K562 (cell line): ENCODE data around the gene C1orf174. TPM values are rescaled to one million over a fixed set of nuclear protein-coding genes. Genes with fewer than 3 reads are reported as not detected.

Source experiments
- ARID1B ChIP-seq: fragments of 450-650 bp; IDR thresholded peaks from 2 replicates; pipeline ENCODE4 v1.6.1; 2016; ENCODE audit warnings: antibody characterized with exemption, mild to moderate bottlenecking, inconsistent platforms
- CEBPG ChIP-seq, 3 experiments: fragments of 200-800 bp in 1 of 3; sonication (Bioruptor generic) in 1 of 3; sonication (generic) in 1 of 3; formaldehyde crosslinking in 1 of 3; IDR thresholded peaks in 2 of 3; conservative IDR thresholded peaks in 1 of 3; 2 replicates each; pipeline versions ENCODE4 v1.6.1 to v1.8.0; 2016 to 2022; ENCODE audit warnings: missing compliant biosample characterization in 2 of 3, missing genetic modification characterization in 2 of 3, mild to moderate bottlenecking in 1 of 3, missing genetic modification reagents in 1 of 3
- ETV5 ChIP-seq: sonication (generic); formaldehyde crosslinking; IDR thresholded peaks from 2 replicates; pipeline ENCODE4 v1.4.0; 2020; ENCODE audit warnings: low read depth, mild to moderate bottlenecking, missing genetic modification reagents
- KLF13 ChIP-seq: fragments of 450-650 bp; IDR thresholded peaks from 2 replicates; pipeline ENCODE4 v1.6.1; 2016; ENCODE audit warnings: missing genetic modification characterization, low read depth, mild to moderate bottlenecking, missing compliant biosample characterization, moderate library complexity, borderline replicate concordance
- LCOR ChIP-seq: sonication (generic); formaldehyde crosslinking; IDR thresholded peaks from 2 replicates; pipeline ENCODE4 v1.8.0; 2022; ENCODE audit warnings: mild to moderate bottlenecking, missing genetic modification reagents
- MAZ ChIP-seq, 2 experiments: fragments of 450-650 bp in 1 of 2; sonication (generic) in 1 of 2; formaldehyde crosslinking; IDR thresholded peaks in 1 of 2; conservative IDR thresholded peaks in 1 of 2; 2 replicates each; pipeline versions ENCODE4 v1.4.0 to v1.5.0; 2020; ENCODE audit warnings: mild to moderate bottlenecking in 1 of 2, missing genetic modification reagents in 1 of 2
- RFX1 ChIP-seq: fragments of 450-650 bp; IDR thresholded peaks from 2 replicates; pipeline ENCODE4 v1.6.1; 2016; ENCODE audit warnings: mild to moderate bottlenecking, moderate library complexity
- SMAD3 ChIP-seq: fragments of 450-650 bp; formaldehyde crosslinking; conservative IDR thresholded peaks from 2 replicates; pipeline ENCODE4 v1.4.0; 2020; ENCODE audit warnings: mild to moderate bottlenecking
- TAF1 ChIP-seq: IDR thresholded peaks from 2 replicates; pipeline ENCODE4 v1.6.1; 2011; ENCODE audit warnings: mild to moderate bottlenecking, low read length, moderate library complexity; ENCODE audit not compliant: insufficient read depth, control insufficient read depth, severe bottlenecking; ENCODE audit errors: extremely low read depth
- XRCC3 ChIP-seq: fragments of 450-650 bp; IDR thresholded peaks from 2 replicates; pipeline ENCODE4 v1.6.1; 2017; ENCODE audit warnings: mild to moderate bottlenecking, moderate library complexity
- ZFPM2 ChIP-seq: fragments of 250-450 bp; sonication (Bioruptor Pico); IDR thresholded peaks from 2 replicates; pipeline ENCODE4 v1.5.1; 2022; ENCODE audit warnings: mild to moderate bottlenecking
- ZNF263 ChIP-seq: sonication (generic); formaldehyde crosslinking; IDR thresholded peaks from 2 replicates; pipeline ENCODE4 v1.8.0; 2022; ENCODE audit warnings: mild to moderate bottlenecking, missing genetic modification reagents, borderline replicate concordance
- ZSCAN29 ChIP-seq: fragments of 450-650 bp; IDR thresholded peaks from 2 replicates; pipeline ENCODE4 v1.6.1; 2017
- polyA plus RNA-seq, 8 experiments: library from polyadenylated mRNA; depleted of rRNA in 4 of 8; stranded (reverse) in 5 of 8; unstranded in 3 of 8; fragments of >200 nt; fragmentation: Nextera tagmentation in 2 of 8; fragmentation: Illumina TruSeq in 1 of 8; extraction: Ambion mirVana in 2 of 8; extraction: Trizol in 1 of 8; gene quantifications; 2 replicates each; pipeline versions ENCODE4 v1.2.1 to v1.2.3, GENCODE V29; 2011 to 2014; ENCODE audit warnings: inconsistent platforms in 1 of 8, missing spikeins in 1 of 8
- total RNA-seq, 7 experiments: library from RNA; depleted of rRNA in 6 of 7; stranded (reverse); fragments of >200 nt in 6 of 7; fragmentation: Illumina TruSeq in 2 of 7; extraction: Trizol in 2 of 7; gene quantifications; 2 replicates each; pipeline versions ENCODE4 v1.2.1 to v1.2.3, GENCODE V29; 2011 to 2021; ENCODE audit warnings: low replicate concordance in 1 of 7
- TF ChIP-seq, protein P1 (sequence below): sonication (generic); formaldehyde crosslinking; IDR thresholded peaks from 2 replicates; pipeline ENCODE4 v1.8.1; 2023; ENCODE audit warnings: mild to moderate bottlenecking, missing genetic modification reagents
- TF ChIP-seq, protein P2 (sequence below), 2 experiments: fragments of 450-650 bp in 1 of 2; IDR thresholded peaks; 2 replicates each; pipeline ENCODE4 v1.6.1; 2011 to 2017; ENCODE audit warnings: low read depth in 2 of 2, antibody characterized with exemption in 1 of 2, borderline replicate concordance in 1 of 2, low read length in 1 of 2, mild to moderate bottlenecking in 1 of 2, mixed read lengths in 1 of 2; ENCODE audit not compliant: control insufficient read depth in 1 of 2
- TF ChIP-seq, protein P3 (sequence below), 3 experiments: IDR thresholded peaks in 2 of 3; conservative IDR thresholded peaks in 1 of 3; 2 replicates each; pipeline ENCODE4 v1.5.1; 2011 to 2012; ENCODE audit warnings: low read length in 3 of 3, mild to moderate bottlenecking in 3 of 3, control low read depth in 2 of 3, improper control_type of control experiment in 1 of 3, inconsistent platforms in 1 of 3, low read depth in 1 of 3, mixed read lengths in 1 of 3, moderate library complexity in 1 of 3; ENCODE audit not compliant: insufficient read depth in 2 of 3
- TF ChIP-seq, protein P4 (sequence below): fragments of 250-450 bp; sonication (Bioruptor Pico); IDR thresholded peaks from 2 replicates; pipeline ENCODE4 v1.4.0; 2020
- TF ChIP-seq, protein P5 (sequence below): sonication (generic); formaldehyde crosslinking; IDR thresholded peaks from 2 replicates; pipeline ENCODE4 v1.8.1; 2023; ENCODE audit warnings: mild to moderate bottlenecking, missing genetic modification reagents, moderate library complexity

The C1orf174 gene
- total and polyA plus RNA-seq, 9 of the 15 experiments (the other 6 are each of a cell fraction or from before 2014, with no cell fraction given) = 38.5 to 64.9 (median 45.4) TPM

DNA sequence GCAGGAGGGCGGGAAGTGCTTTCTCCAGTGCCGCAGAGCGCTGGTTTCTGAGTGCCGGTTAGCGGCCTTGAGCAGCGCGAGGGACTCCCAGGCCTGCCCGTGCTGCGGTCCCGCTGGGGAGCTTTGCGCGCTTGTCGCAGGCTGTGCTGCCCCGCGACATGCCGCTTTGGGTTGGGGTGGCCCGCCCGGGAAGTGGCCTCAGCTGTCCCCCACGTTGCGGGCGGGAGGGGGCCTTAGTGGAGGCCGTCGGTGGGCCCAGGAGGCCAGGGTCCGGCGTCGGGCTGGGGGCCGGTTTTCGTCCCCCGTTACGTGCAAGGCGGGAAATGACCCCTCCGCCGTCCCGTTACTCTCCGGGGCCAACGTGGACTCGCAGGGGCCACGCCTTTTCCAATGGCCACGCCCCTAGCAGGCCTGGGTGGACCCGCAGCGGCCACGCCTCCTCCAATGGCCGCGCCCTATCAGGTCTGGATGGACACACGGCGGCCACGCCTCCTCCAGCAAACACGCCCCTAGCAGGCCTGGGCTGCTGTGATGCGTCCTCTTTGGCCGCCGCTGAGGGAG, 977 bp upstream of the C1orf174 start (continued):
- TF ChIP-seq ETV5 (CRISPR knock-in tag) (peak; percentile 16; the same call in 1 of the 2 replicates), KLF13 (tag) (peak; percentile 56; the same call in 1 of the 2 replicates), ARID1B (no peak), LCOR (CRISPR knock-in tag) (peak; percentile 9; the same call in 1 of the 2 replicates), XRCC3 (no peak), TAF1 (no peak), MAZ (CRISPR knock-in tag; conservative IDR thresholded peaks at IDR 0.05 in 1 of 2, IDR thresholded peaks at IDR 0.05 in 1 of 2) (peak; percentile 75 to 90), CEBPG (CRISPR knock-in tag; IDR thresholded peaks at IDR 0.05) (no peak), CEBPG (tag; conservative IDR thresholded peaks at IDR 0.05 in 1 of 2, IDR thresholded peaks at IDR 0.05 in 1 of 2) (no peak), ZFPM2 (no peak), RFX1 (no peak), SMAD3 (CRISPR knock-in tag) (no peak), ZNF263 (CRISPR knock-in tag) (0 out of 2 replicates have a peak, but pooled peaks have one; percentile 53), ZSCAN29 (no peak)
- TF ChIP-seq, protein P1, sequence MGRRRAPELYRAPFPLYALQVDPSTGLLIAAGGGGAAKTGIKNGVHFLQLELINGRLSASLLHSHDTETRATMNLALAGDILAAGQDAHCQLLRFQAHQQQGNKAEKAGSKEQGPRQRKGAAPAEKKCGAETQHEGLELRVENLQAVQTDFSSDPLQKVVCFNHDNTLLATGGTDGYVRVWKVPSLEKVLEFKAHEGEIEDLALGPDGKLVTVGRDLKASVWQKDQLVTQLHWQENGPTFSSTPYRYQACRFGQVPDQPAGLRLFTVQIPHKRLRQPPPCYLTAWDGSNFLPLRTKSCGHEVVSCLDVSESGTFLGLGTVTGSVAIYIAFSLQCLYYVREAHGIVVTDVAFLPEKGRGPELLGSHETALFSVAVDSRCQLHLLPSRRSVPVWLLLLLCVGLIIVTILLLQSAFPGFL = no peak
- TF ChIP-seq, protein P2, sequence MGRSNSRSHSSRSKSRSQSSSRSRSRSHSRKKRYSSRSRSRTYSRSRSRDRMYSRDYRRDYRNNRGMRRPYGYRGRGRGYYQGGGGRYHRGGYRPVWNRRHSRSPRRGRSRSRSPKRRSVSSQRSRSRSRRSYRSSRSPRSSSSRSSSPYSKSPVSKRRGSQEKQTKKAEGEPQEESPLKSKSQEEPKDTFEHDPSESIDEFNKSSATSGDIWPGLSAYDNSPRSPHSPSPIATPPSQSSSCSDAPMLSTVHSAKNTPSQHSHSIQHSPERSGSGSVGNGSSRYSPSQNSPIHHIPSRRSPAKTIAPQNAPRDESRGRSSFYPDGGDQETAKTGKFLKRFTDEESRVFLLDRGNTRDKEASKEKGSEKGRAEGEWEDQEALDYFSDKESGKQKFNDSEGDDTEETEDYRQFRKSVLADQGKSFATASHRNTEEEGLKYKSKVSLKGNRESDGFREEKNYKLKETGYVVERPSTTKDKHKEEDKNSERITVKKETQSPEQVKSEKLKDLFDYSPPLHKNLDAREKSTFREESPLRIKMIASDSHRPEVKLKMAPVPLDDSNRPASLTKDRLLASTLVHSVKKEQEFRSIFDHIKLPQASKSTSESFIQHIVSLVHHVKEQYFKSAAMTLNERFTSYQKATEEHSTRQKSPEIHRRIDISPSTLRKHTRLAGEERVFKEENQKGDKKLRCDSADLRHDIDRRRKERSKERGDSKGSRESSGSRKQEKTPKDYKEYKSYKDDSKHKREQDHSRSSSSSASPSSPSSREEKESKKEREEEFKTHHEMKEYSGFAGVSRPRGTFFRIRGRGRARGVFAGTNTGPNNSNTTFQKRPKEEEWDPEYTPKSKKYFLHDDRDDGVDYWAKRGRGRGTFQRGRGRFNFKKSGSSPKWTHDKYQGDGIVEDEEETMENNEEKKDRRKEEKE (IDR thresholded peaks at IDR 0.05; ENCODE audit: borderline replicate concordance in 1 of 2, control insufficient read depth in 1 of 2, low read depth in 2 of 2, low read length in 1 of 2) = no peak
- TF ChIP-seq, protein P3, sequence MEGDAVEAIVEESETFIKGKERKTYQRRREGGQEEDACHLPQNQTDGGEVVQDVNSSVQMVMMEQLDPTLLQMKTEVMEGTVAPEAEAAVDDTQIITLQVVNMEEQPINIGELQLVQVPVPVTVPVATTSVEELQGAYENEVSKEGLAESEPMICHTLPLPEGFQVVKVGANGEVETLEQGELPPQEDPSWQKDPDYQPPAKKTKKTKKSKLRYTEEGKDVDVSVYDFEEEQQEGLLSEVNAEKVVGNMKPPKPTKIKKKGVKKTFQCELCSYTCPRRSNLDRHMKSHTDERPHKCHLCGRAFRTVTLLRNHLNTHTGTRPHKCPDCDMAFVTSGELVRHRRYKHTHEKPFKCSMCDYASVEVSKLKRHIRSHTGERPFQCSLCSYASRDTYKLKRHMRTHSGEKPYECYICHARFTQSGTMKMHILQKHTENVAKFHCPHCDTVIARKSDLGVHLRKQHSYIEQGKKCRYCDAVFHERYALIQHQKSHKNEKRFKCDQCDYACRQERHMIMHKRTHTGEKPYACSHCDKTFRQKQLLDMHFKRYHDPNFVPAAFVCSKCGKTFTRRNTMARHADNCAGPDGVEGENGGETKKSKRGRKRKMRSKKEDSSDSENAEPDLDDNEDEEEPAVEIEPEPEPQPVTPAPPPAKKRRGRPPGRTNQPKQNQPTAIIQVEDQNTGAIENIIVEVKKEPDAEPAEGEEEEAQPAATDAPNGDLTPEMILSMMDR (IDR thresholded peaks at IDR 0.05 in 2 of 3, conservative IDR thresholded peaks at IDR 0.05 in 1 of 3; ENCODE audit: insufficient read depth in 2 of 3, low read depth in 1 of 3, low read length in 3 of 3) = 0 out of 6 replicates have a peak, but pooled peaks of 2 of the 3 experiments have one; percentile 0 to 2
- TF ChIP-seq, protein P4, sequence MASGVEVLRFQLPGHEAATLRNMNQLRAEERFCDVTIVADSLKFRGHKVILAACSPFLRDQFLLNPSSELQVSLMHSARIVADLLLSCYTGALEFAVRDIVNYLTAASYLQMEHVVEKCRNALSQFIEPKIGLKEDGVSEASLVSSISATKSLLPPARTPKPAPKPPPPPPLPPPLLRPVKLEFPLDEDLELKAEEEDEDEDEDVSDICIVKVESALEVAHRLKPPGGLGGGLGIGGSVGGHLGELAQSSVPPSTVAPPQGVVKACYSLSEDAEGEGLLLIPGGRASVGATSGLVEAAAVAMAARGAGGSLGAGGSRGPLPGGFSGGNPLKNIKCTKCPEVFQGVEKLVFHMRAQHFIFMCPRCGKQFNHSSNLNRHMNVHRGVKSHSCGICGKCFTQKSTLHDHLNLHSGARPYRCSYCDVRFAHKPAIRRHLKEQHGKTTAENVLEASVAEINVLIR (CRISPR knock-in tag) = no peak
- TF ChIP-seq, protein P5, sequence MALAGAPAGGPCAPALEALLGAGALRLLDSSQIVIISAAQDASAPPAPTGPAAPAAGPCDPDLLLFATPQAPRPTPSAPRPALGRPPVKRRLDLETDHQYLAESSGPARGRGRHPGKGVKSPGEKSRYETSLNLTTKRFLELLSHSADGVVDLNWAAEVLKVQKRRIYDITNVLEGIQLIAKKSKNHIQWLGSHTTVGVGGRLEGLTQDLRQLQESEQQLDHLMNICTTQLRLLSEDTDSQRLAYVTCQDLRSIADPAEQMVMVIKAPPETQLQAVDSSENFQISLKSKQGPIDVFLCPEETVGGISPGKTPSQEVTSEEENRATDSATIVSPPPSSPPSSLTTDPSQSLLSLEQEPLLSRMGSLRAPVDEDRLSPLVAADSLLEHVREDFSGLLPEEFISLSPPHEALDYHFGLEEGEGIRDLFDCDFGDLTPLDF (CRISPR knock-in tag) = no peak
